HCT116 (cell line): ENCODE results near the gene ATP13A2. TPM values are rescaled to one million over a fixed set of nuclear protein-coding genes. Genes with fewer than 3 reads are reported as not detected.

Source experiments
- ATAC-seq: fragments of 200-7000 bp; cut with Tn5 transposase; 2 replicates; pipeline ENCODE4 v1.9.1; 2020; ENCODE audit warnings: mild to moderate bottlenecking, moderate library complexity
- BruUV-seq: library from RNA; stranded (reverse); fragments of 400-500 nt; replicated peaks from 2 replicates; lab custom pipeline; 2021; lab: Mats Ljungman, UMichigan
- CTCF ChIA-PET: fragments of 300-600 bp; sonication (Branson Sonifier 250); formaldehyde crosslinking; loops from one replicate; lab custom pipeline; 2021; ENCODE audit warnings: antibody characterized with exemption; lab: Charles Lee
- POLR2A ChIA-PET: fragments of 300-600, 350-600 bp; sonication (Branson Sonifier 250); formaldehyde crosslinking; loops from one replicate; lab custom pipeline; 2021; ENCODE audit warnings: antibody characterized with exemption; lab: Charles Lee
- RAD21 ChIA-PET, 2 experiments: fragments of 300-600 bp; sonication (Branson Sonifier 250); formaldehyde crosslinking; loops; one replicate each; lab custom pipeline; 2023; ENCODE audit warnings: low total read pairs in 2 of 2; ENCODE audit not compliant: uncharacterized antibody in 2 of 2, unreplicated experiment in 2 of 2, low non-redundant PET in 1 of 2; lab: Charles Lee
- DNase-seq: peaks from one replicate; pipeline ENCODE4 v3.0.0-alpha.2; 2010; ENCODE audit warnings: low read depth, low spot score
- H2AFZ ChIP-seq: fragments of 200-600 bp; shearing (Covaris generic), sonication (generic); 2 replicates; pipeline ENCODE4 v1.6.1; 2017; ENCODE audit warnings: low read depth, mixed run types, mixed read lengths, antibody characterized with exemption, low read length; ENCODE audit not compliant: poor library complexity, severe bottlenecking
- H3K27ac ChIP-seq: 2 replicates; pipeline ENCODE4 v1.5.1; 2012; ENCODE audit warnings: low read depth, low read length
- H3K27me3 ChIP-seq: fragments of 200-600 bp; sonication (generic); 2 replicates; pipeline ENCODE4 v1.6.1; 2016; ENCODE audit warnings: mixed run types, low read length, mixed read lengths; ENCODE audit not compliant: insufficient read depth
- H3K36me3 ChIP-seq, 2 experiments: fragments of 200-500 bp in 1 of 2; fragments of 200-600 bp in 1 of 2; sonication (Bioruptor generic) in 1 of 2; sonication (generic) in 1 of 2; 2 replicates each; pipeline versions ENCODE4 v1.5.1 to v1.6.1; 2014 to 2016; ENCODE audit warnings: low read length in 2 of 2, inconsistent platforms in 1 of 2, mixed read lengths in 1 of 2, mixed run types in 1 of 2; ENCODE audit not compliant: insufficient read depth in 2 of 2, control insufficient read depth in 1 of 2
- H3K4me1 ChIP-seq, 2 experiments: fragments of 200-600 bp in 1 of 2; sonication (generic) in 1 of 2; 2 replicates each; pipeline versions ENCODE4 v1.5.1 to v1.6.1; 2012 to 2017; ENCODE audit warnings: low read length in 2 of 2, inconsistent platforms in 1 of 2, mild to moderate bottlenecking in 1 of 2, mixed read lengths in 1 of 2, mixed run types in 1 of 2, moderate library complexity in 1 of 2; ENCODE audit not compliant: insufficient read depth in 2 of 2, control insufficient read depth in 1 of 2
- H3K4me2 ChIP-seq: fragments of 200-600 bp; sonication (generic); 2 replicates; pipeline ENCODE4 v1.6.1; 2017; ENCODE audit warnings: mixed run types, low read length, mixed read lengths
- H3K4me3 ChIP-seq, 2 experiments: fragments of 200-600 bp in 1 of 2; sonication (generic) in 1 of 2; replicated peaks in 1 of 2; 2 replicates each; pipeline ENCODE4 v1.5.1; 2011 to 2016; ENCODE audit warnings: low read length in 2 of 2, control low read depth in 1 of 2, low read depth in 1 of 2, mild to moderate bottlenecking in 1 of 2, mixed read lengths in 1 of 2, mixed run types in 1 of 2
- H3K79me2 ChIP-seq: fragments of 200-600 bp; sonication (generic); 2 replicates; pipeline ENCODE4 v1.6.1; 2017; ENCODE audit warnings: mild to moderate bottlenecking, mixed run types, low read length, moderate library complexity, mixed read lengths; ENCODE audit not compliant: insufficient read depth
- H3K9ac ChIP-seq: fragments of 200-600 bp; sonication (generic); 2 replicates; pipeline ENCODE4 v1.6.1; 2016; ENCODE audit warnings: low read length, mixed read lengths
- H3K9me2 ChIP-seq: fragments of 200-600 bp; sonication (generic), shearing (Covaris generic); 2 replicates; pipeline ENCODE4 v1.6.1; 2017; ENCODE audit warnings: mixed run types, mild to moderate bottlenecking, moderate library complexity; ENCODE audit not compliant: insufficient read depth
- H3K9me3 ChIP-seq, 2 experiments: fragments of 200-500 bp in 1 of 2; fragments of 200-600 bp in 1 of 2; sonication (Bioruptor generic) in 1 of 2; sonication (generic) in 1 of 2; 2 replicates each; pipeline ENCODE4 v1.6.1; 2014 to 2017; ENCODE audit warnings: low read length in 2 of 2, mixed read lengths in 2 of 2, inconsistent platforms in 1 of 2, low read depth in 1 of 2, mild to moderate bottlenecking in 1 of 2, mixed run types in 1 of 2, moderate library complexity in 1 of 2; ENCODE audit not compliant: control insufficient read depth in 1 of 2, insufficient read depth in 1 of 2
- H4K20me1 ChIP-seq: fragments of 200-600 bp; sonication (generic), shearing (Covaris generic); 2 replicates; pipeline ENCODE4 v1.6.1; 2017; ENCODE audit warnings: mixed run types, mild to moderate bottlenecking, moderate library complexity; ENCODE audit not compliant: insufficient read depth
- EGR1 ChIP-seq: IDR thresholded peaks from 2 replicates; pipeline ENCODE4 v1.6.1; 2012; ENCODE audit warnings: low read depth
- ELF1 ChIP-seq: IDR thresholded peaks from 2 replicates; pipeline ENCODE4 v1.6.1; 2012; ENCODE audit warnings: low read depth, borderline replicate concordance
- MAX ChIP-seq: IDR thresholded peaks from 2 replicates; pipeline ENCODE4 v1.6.1; 2012
- POLR2A ChIP-seq: IDR thresholded peaks from 2 replicates; pipeline ENCODE4 v1.7.0; 2011; ENCODE audit warnings: borderline replicate concordance; ENCODE audit not compliant: insufficient read depth, insufficient read length; ENCODE audit errors: extremely low read depth
- POLR2AphosphoS5 ChIP-seq: IDR thresholded peaks from 2 replicates; pipeline ENCODE4 v1.6.1; 2011; ENCODE audit warnings: mild to moderate bottlenecking, low read depth, low read length, moderate library complexity
- REST ChIP-seq: IDR thresholded peaks from 2 replicates; pipeline ENCODE4 v1.6.1; 2012; ENCODE audit warnings: low read depth
- YY1 ChIP-seq: IDR thresholded peaks from 2 replicates; pipeline ENCODE4 v1.6.1; 2011; ENCODE audit warnings: low read length, low read depth, moderate library complexity, mild to moderate bottlenecking; ENCODE audit not compliant: insufficient replicate concordance; ENCODE audit errors: extremely low read depth
- ZBTB33 ChIP-seq: IDR thresholded peaks from 2 replicates; pipeline ENCODE4 v1.6.1; 2011; ENCODE audit warnings: mild to moderate bottlenecking, low read length, moderate library complexity; ENCODE audit not compliant: insufficient replicate concordance; ENCODE audit errors: extremely low read depth
- ZFX ChIP-seq: fragments of 450-650 bp; IDR thresholded peaks from 2 replicates; pipeline ENCODE4 v1.6.1; 2017
- ZNF274 ChIP-seq: fragments of 200-500 bp; sonication (Bioruptor generic); IDR thresholded peaks from 2 replicates; pipeline ENCODE4 v1.6.1; 2014; ENCODE audit warnings: mild to moderate bottlenecking, low read depth, low read length, inconsistent platforms
- intact Hi-C: fragments of 100-400 bp; cut with micrococcal nuclease; formaldehyde crosslinking; loops from 2 replicates; pipeline ENCODE4 v1.10.0; 2022
- total RNA-seq: library from RNA; stranded (reverse); gene quantifications from one replicate; pipeline ENCODE4 v1.2.1, GENCODE V29; 2021; ENCODE audit not compliant: unreplicated experiment

Gene ATP13A2
- total RNA-seq, 1 experiment from 2014 or later = 60.5 TPM

GRCh38 chr1:17027403-17027802 is 15.7 kb upstream of the ATP13A2 start:
- Histone ChIP-seq H4K20me1 (no peaks in the 10 kb centered on the region; the same call in 1 of the 2 replicates), H3K79me2 (0 out of 2 replicates have a peak, but pooled peaks cover 6% of the 10 kb centered on the region), H2AFZ (no peak overlapping the region), H3K4me1 (no peaks in the 10 kb centered on the region), H3K27me3 (no peaks in the 10 kb centered on the region), H3K9ac (no peak overlapping the region), H3K27ac (no peak overlapping the region), H3K9me2 (no peaks in the 10 kb centered on the region), H3K36me3 (peaks cover 31 to 57% of the 10 kb centered on the region in 2 experiments), H3K9me3 (no peaks in the 10 kb centered on the region), H3K4me2 (no peak overlapping the region), H3K4me3 (no peak overlapping the region)
- no peak for DNase-seq
- intact Hi-C loops = no loop called here
- TF ChIP-seq POLR2A (no peak), YY1 (no peak), ZNF274 (no peak), REST (no peak), MAX (no peak), ZFX (no peak), ZBTB33 (no peak), ELF1 (no peak), EGR1 (no peak), POLR2AphosphoS5 (no peak)
- POLR2A ChIA-PET = no interaction called here
- BruUV-seq = no TSS peak
- RAD21 ChIA-PET = no interaction called here
- CTCF ChIA-PET = no interaction called here
- 0 out of 2 replicates have a peak, but pooled peaks have one; percentile 38 for ATAC-seq
